ENCODE results near the gene NPM3. TPM values are rescaled to one million over a fixed set of nuclear protein-coding genes. Genes with fewer than 3 reads are reported as not detected.

The NPM3 gene
- total and polyA plus RNA-seq, 8 donors, result 30.7 to 54.9 (median 51.2) TPM

DNA sequence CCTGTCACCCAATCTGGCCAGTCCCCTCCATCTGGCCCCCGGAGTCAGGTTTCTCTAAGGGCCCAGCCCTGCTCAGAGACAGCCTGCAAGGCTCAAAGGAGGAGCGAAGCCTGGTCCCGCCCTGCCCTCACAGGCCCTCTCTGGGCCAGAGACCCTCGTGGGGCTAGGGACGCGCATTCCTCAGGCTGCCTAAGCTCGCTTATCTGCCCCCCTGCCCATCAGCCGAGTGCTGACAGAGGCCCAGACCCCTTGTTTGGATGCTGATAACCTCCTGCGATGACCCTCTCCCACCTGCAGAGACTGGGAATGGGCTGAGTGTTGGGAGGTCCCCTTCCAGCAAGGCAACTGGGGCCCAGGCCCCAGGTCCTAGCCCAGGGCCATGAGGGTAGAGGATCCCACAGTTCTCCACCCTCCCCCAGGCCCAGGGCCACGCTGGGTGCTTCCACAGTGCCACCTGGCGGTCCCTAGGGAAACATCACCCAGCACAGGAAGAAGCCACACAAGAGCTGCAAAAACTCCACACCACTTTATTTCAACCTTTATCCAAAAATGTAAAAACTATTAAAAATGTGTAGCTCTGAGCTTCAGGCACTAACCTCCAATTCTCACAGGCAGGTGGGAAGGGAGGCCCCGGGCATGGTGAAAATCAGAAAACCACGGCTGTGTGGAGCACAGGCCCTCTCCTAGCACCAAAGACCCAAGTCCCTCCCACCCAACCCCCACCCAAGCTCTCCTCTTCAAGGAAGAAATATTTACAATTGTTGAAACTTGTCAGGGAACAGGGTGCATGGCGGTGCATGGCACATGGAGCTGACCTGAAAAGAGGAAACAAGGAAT lies 2.2 kb downstream of the NPM3 start:
- H3K4me1 ChIP-seq, result peaks cover 23 to 65% of the 10 kb centered on the region in 2 donors
- intact Hi-C loops (cut with DNase I), result no loop called here
- no peaks in the 10 kb centered on the region for H3K9me3 ChIP-seq
- TF ChIP-seq, protein P1, sequence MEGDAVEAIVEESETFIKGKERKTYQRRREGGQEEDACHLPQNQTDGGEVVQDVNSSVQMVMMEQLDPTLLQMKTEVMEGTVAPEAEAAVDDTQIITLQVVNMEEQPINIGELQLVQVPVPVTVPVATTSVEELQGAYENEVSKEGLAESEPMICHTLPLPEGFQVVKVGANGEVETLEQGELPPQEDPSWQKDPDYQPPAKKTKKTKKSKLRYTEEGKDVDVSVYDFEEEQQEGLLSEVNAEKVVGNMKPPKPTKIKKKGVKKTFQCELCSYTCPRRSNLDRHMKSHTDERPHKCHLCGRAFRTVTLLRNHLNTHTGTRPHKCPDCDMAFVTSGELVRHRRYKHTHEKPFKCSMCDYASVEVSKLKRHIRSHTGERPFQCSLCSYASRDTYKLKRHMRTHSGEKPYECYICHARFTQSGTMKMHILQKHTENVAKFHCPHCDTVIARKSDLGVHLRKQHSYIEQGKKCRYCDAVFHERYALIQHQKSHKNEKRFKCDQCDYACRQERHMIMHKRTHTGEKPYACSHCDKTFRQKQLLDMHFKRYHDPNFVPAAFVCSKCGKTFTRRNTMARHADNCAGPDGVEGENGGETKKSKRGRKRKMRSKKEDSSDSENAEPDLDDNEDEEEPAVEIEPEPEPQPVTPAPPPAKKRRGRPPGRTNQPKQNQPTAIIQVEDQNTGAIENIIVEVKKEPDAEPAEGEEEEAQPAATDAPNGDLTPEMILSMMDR (IDR thresholded peaks at IDR 0.05), result peak; percentile 92 to 95
- peak; percentile 62 for ATAC-seq
- peaks cover 10 to 43% of the 10 kb centered on the region in 2 donors for H3K27me3 ChIP-seq
- H3K4me3 ChIP-seq, result no peak overlapping the region
- H3K36me3 ChIP-seq, result peaks cover 0 to 11% of the 10 kb centered on the region in 2 donors
- peak in 3 of 4 donors; percentile 60 to 90 (median 64) for DNase-seq
- H3K27ac ChIP-seq, result no peak overlapping the region

DNA sequence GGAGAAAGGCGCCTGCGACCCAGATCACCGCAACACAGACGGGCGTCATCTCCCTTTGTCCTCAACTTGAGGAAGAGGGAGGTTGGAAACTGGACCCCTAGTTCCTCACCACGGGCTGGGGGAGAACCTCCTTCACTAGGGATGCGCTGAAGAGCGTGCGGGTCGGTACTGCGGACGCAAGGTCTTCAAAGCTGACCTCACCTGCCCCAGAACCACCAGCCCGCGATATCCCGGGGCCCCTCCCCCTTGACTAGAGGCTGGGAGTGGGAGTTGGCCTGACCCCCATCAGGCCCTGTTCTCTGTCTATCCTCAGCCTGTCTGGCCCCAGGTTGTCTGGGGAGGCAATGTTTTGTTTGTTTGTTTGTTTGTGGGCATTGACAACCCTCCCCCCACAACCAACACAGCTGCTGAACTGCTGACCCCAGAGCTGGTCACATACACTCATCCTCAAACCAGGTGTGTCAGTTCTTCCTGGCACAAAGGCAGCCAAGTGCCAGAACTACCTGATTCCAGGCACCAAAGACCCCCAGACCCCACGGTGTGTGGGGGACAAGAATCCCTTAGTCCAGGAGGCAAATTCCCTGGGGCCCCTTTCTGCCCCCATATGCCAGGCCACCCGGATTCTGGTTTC lies 2.9 kb downstream of the NPM3 start:
- Histone ChIP-seq H3K36me3 (peaks cover 0 to 4% of the 10 kb centered on the region in 2 donors), H3K9me3 (no peaks in the 10 kb centered on the region), H3K4me3 (peak overlapping the region; percentile 24 to 40), H3K4me1 (peaks cover 23 to 71% of the 10 kb centered on the region in 2 donors), H3K27ac (no peak overlapping the region), H3K27me3 (peaks cover 17 to 50% of the 10 kb centered on the region in 2 donors)
- ATAC-seq (no peak), DNase-seq (no peak)
- TF ChIP-seq, protein P1 (IDR thresholded peaks at IDR 0.05), result no peak
- intact Hi-C loops (cut with DNase I), result no loop called here

DNA sequence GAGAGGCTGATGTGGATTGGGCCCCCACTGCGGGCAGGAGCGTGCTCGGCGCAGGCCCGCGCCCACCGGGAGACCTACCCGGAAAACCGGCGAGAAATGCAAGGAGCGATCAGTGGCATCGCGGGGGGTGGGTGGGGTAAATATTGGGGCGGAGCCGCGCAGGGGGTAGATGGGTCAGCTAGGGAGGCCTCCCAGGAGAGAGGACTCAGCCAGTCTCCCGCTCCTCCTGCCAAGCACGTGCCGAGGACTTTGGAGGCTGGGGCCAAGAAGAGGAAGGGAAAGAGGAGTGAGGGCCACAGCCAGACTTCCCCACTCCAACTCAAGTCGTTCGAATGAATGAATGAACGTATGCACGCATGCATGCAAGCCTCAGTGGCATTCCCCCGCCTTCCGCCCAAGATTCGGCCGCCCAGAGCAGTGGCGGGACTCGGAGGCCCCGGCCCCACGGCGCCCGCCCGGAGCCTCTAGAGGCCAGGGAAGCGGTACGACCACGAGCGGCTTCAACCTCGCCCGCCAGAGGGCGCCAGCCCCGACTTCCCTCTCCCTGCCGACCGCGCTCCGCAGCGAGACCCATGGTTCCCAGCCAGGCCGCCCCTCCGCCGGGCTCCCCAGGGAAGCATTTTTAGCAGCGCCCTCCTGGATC lies 3.6 kb downstream of the NPM3 start:
- H3K27me3 ChIP-seq, result peaks cover 23 to 57% of the 10 kb centered on the region in 2 donors
- peak; percentile 50 to 98 (median 76) for DNase-seq

DNA sequence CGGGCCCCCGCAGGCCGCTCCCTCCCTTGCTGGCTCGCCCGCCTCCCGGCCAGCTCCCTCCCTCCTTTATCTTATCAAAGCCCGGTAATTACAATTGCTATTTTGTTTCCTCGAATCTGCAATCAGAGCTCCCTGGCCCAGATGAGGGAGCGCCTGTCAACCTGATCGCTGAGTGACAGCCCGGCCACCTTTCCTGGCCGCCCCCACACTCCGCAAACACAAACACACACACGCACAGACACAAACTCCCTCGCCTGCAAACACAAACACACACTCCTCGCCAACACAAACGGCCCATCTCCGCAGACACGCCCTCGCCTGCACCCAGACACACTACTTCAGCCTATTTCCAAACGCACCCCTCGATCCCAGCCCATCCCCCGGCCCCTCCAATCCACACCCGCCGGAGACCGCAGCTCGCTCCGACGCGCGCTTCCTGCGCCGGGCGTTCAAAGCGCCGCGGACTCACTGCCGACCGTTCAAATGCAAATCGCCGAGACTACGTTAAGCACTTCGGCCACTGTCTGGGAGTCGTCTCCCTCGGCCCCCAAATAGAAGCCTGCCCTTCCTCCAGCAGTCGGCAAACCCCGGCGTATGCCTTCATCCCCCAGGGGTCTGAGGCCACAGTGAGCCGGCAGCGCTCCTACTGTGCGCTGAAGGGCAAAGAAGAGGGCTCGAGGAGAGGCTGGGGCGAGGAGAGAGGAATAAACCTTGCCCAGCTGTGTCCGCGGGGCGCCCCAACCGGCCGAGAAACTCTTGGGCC lies 4.3 kb downstream of the NPM3 start:
- no peaks in the 10 kb centered on the region for H3K9me3 ChIP-seq
- ATAC-seq (peak; percentile 46), DNase-seq (peak in 2 of 4 donors; percentile 45 to 79)
- H3K4me3 ChIP-seq, result peak overlapping the region; percentile 24 to 40
- no peak overlapping the region for H3K27ac ChIP-seq
- TF ChIP-seq, protein P1 (IDR thresholded peaks at IDR 0.05), result no peak
- peaks cover 30 to 64% of the 10 kb centered on the region in 2 donors for H3K27me3 ChIP-seq
- H3K36me3 ChIP-seq, result no peaks in the 10 kb centered on the region
- H3K4me1 ChIP-seq, result peaks cover 23 to 75% of the 10 kb centered on the region in 2 donors
- intact Hi-C loops (cut with DNase I), result loop anchor here in 1 of 2 donors (10.0 kb wide), 1 partner anchor 174 kb away; no protein-coding TSS in a partner anchor

More for the DNA sequence above, 3.6 kb downstream of the NPM3 start:
- TF ChIP-seq, protein P1 (IDR thresholded peaks at IDR 0.05), result peak; percentile 87 to 92
- Histone ChIP-seq H3K9me3 (no peaks in the 10 kb centered on the region), H3K27ac (no peak overlapping the region), H3K36me3 (no peaks in the 10 kb centered on the region), H3K4me3 (peak overlapping the region; percentile 24 to 40), H3K4me1 (peaks cover 23 to 76% of the 10 kb centered on the region in 2 donors)
- intact Hi-C loops (cut with DNase I), result loop anchor here in 1 of 2 donors (10.0 kb wide), 1 partner anchor 175 kb away; no protein-coding TSS in a partner anchor
- ATAC-seq, result peak; percentile 81

Data from left lung (tissue), 10 donors.